ENCODE results near the gene ZNF593.

- TF ChIP-seq, protein P1, sequence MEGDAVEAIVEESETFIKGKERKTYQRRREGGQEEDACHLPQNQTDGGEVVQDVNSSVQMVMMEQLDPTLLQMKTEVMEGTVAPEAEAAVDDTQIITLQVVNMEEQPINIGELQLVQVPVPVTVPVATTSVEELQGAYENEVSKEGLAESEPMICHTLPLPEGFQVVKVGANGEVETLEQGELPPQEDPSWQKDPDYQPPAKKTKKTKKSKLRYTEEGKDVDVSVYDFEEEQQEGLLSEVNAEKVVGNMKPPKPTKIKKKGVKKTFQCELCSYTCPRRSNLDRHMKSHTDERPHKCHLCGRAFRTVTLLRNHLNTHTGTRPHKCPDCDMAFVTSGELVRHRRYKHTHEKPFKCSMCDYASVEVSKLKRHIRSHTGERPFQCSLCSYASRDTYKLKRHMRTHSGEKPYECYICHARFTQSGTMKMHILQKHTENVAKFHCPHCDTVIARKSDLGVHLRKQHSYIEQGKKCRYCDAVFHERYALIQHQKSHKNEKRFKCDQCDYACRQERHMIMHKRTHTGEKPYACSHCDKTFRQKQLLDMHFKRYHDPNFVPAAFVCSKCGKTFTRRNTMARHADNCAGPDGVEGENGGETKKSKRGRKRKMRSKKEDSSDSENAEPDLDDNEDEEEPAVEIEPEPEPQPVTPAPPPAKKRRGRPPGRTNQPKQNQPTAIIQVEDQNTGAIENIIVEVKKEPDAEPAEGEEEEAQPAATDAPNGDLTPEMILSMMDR (IDR thresholded peaks at IDR 0.05; ENCODE audit: low read depth, low read length): no peak
- no peak for TF ChIP-seq POLR2A (IDR thresholded peaks at IDR 0.05; ENCODE audit: extremely low read depth, insufficient read length)
Observed at GRCh38 chr1:26184883-26185282, 15.2 kb downstream of the ZNF593 start.

Measured in NB4 (cell line).